H7 (cell line): ENCODE results near the gene KRT76. TPM values are rescaled to one million over a fixed set of nuclear protein-coding genes. Genes with fewer than 3 reads are reported as not detected.
"Not testable (repeated sequence)": the region's sequence is repeated elsewhere in the genome, so short reads cannot be mapped to it uniquely, and the experiment has no call there.

Source experiments
- DNase-seq: peaks from one replicate; pipeline ENCODE4 v3.0.0; 2012
- H3K27me3 ChIP-seq: 2 replicates; pipeline ENCODE4 v1.6.0; 2011; ENCODE audit warnings: mild to moderate bottlenecking, low read length; ENCODE audit not compliant: control insufficient read depth, insufficient read depth
- H3K36me3 ChIP-seq: replicated peaks from 2 replicates; pipeline ENCODE4 v1.5.1; 2011; ENCODE audit warnings: low read length; ENCODE audit not compliant: control insufficient read depth, insufficient read depth
- H3K4me3 ChIP-seq: 2 replicates; pipeline ENCODE4 v1.5.1; 2011; ENCODE audit warnings: low read depth, mild to moderate bottlenecking, control low read depth, low read length, moderate library complexity; ENCODE audit not compliant: insufficient read depth
- total RNA-seq: library from RNA; depleted of rRNA; stranded (reverse); fragments of >200 nt; shearing (Covaris generic); gene quantifications from 2 replicates; pipeline ENCODE4 v1.2.3, GENCODE V29; 2014

Gene KRT76
- total RNA-seq, 1 experiment from 2014 or later: not detected

DNA sequence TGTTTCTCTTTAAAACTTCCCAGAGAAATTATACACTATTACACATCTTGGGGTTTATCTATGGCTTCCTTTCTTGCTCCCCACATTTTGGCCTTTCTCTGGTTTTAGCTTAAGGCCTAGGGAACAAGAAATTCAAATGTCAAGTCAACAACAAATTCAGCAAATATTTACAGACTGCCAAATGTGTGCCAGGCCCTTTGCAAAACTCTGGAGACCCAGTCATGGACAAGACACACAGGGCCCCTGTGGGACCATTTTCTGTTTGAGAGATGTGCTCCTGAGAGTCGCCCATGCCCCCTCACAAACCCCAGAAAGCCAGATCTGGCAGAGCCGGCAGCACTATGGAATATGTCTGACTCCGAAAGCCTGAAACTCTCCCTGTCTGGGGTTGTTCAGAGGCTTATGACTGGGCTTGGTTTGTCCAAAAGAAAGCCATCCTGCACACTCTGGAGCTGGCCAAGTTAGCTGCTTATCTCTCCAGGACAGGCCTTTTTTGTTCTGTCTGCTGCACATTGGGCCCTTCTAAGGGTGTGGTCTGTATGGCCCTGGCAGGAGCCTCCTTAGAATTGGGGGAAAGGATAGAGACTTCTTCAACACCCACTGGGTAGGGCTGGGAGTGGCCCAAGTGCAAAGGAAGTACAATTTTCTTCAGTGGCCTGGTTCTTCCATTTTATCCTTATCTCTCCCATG is 19.8 kb upstream of the KRT76 start:
- Histone ChIP-seq H3K36me3 (no peaks in the 10 kb centered on the region), H3K4me3 (no peak overlapping the region)
- no peak for DNase-seq

DNA sequence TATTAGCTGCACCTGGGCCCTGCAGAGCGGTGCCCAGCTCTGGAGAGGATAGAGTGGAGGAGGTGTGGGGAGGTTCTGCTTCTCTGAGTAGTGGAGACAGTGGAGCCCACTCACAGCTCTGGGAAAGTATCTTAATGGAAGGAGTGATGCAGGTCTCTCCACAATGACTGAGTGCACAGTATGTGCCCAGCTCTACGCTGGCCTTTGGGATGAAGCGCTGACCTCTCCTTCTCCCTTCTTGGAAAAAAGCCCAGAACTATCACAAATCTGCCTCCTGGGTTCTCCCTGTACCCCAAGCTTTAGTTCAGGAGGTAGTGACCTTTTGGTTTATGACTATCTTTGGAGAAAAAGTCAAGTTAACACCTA is 19.3 kb upstream of the KRT76 start:
- Histone ChIP-seq H3K4me3 (no peak overlapping the region), H3K36me3 (no peaks in the 10 kb centered on the region), H3K27me3 (no peaks in the 10 kb centered on the region)
- no peak for DNase-seq

More for the DNA sequence above, 19.8 kb upstream of the KRT76 start:
- no peaks in the 10 kb centered on the region for H3K27me3 ChIP-seq

DNA sequence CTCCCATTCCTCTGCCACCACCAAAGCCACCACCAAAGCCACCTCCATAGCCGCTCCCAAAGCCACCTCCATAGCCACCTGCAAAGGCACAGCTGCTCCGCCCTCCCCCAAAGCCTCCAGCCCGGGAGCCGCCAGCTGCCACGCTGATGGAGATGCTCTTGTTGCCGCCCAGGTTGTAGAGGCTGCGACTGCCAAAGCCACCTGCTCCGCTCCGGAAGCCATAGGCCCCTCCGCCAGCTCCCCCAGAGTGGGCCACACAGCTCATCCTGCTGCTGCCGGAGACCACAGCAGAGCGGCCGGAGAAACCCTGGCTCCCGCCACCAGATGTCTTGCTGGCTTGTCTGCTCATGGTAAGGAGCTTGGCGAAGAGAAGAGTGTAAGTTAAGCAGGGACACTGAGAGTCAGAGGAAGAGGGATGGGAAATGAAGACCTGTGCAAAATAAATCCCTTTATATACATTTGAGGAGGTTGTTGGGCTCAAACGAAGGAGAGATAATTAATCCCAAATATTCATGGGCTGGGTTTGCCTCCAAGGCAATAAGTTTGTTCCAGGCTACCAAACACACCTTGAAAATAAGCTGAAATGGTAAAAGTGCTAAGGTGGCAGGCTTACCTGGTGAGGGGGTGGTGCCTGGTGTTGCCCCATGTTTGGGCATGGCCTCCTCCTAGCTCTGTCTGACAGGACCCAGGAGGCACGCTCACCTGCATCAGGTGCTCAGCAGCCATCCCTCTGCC is 18.7 kb upstream of the KRT76 start, which contains the start of gene KRT3:
KRT3 (minus strand) TSS at position 424 of the 735 bp plus-strand sequence; CDS start at position 349, 75 bp downstream.
- DNase-seq: no peak
- no peaks in the 10 kb centered on the region for H3K36me3 ChIP-seq
- H3K4me3 ChIP-seq: no peak within 1 kb of the TSS
- H3K27me3 ChIP-seq: no peaks in the 10 kb centered on the region

DNA sequence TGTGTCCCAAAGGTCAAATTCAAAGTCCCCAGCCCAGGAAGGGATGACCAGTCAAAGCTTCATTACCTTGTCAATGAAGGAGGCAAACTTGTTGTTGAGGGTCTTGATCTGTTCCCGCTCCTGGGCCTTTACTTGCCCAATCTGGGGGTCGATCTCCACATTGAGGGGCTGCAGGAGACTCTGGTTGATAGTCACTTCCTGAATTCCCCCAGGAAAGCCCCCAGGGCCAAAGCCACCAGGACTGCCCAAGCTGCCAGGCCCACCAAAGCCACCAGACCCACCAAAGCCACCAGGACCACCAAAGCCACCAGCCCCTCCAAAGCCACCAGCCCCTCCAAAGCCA is 18.2 kb upstream of the KRT76 start:
- H3K36me3 ChIP-seq, DNase-seq, H3K27me3 ChIP-seq, H3K4me3 ChIP-seq: not testable (repeated sequence)

DNA sequence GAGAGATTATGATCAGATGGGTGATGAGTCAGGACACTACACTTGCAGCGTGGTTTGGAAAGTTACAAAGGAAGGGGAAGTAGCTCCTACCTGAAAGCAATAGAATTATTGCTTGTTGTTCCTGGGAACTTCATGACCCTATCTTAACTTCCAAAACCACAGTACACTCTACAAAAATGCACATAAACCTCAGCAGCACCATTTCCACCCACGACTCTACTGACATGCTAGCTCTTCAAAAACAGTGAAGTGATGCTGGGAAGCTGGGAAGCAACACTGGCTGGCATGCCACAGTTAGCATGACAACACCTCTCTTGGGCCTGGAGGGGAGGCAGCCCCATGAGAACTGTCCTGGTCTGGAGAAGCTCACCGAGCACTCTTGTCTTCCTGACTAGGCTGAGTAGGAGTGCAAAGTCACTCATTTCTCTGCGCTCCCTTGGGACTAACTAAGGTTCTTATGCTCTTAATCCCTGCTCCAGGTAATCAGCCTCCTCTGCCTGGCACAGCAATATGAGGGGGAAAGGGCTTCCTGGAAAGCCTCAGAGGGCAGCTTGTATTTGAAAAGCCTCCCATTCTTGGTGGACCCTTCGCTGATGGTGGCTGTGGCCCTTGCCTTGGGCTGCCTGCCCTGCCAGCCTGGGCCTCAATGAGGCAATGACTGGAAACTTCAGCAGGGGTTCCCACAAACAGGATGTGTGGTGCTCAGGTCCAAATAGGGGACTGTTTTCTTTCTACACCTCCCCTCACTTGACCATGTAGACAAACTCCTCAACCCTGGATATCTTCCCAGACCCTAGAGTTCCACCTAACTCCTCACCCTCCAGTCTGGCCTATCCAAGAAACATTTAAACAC is 17.6 kb upstream of the KRT76 start:
- no peak overlapping the region for H3K4me3 ChIP-seq
- H3K27me3 ChIP-seq: no peaks in the 10 kb centered on the region
- no peaks in the 10 kb centered on the region for H3K36me3 ChIP-seq
- DNase-seq: no peak

DNA sequence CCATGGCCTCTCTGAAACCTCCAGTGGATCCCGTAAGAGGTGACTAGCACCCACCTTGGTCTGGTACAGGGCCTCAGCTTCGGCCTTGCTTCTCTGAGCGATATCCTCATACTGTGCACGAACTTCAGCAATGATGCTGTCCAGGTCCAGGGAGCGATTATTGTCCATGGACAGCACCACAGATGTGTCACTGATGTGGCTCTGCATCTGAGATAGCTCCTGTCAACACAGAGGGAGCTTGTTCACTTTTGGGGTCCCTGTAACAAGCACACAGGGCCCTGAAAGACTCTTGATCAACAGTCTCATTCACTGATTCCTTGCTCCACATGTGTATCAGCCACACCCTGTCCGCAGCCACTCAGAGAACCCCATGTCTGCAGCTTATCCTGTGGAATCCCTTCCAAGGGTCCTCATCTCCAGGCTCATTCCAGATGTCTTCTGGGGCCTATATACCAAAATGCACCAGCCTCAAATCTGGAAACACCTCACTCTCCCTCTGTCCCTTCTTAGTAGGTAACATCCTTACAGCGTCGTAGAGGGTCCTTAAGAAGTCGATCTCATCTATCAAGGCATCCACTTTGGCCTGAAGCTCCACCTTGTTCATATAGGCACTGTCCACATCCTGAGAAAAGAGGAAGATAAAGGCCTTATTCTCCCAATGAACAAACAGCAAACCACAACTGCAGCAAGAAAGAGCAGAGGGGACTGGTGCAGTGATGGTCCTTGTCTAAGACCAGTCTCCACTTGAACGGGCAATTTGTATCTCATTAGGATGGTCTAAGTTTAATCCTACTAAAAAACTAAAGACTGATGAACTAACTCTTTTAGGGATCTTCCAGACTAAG is 15.3 kb upstream of the KRT76 start:
- no peaks in the 10 kb centered on the region for H3K36me3 ChIP-seq
- H3K27me3 ChIP-seq: no peaks in the 10 kb centered on the region
- DNase-seq: no peak
- no peak overlapping the region for H3K4me3 ChIP-seq

DNA sequence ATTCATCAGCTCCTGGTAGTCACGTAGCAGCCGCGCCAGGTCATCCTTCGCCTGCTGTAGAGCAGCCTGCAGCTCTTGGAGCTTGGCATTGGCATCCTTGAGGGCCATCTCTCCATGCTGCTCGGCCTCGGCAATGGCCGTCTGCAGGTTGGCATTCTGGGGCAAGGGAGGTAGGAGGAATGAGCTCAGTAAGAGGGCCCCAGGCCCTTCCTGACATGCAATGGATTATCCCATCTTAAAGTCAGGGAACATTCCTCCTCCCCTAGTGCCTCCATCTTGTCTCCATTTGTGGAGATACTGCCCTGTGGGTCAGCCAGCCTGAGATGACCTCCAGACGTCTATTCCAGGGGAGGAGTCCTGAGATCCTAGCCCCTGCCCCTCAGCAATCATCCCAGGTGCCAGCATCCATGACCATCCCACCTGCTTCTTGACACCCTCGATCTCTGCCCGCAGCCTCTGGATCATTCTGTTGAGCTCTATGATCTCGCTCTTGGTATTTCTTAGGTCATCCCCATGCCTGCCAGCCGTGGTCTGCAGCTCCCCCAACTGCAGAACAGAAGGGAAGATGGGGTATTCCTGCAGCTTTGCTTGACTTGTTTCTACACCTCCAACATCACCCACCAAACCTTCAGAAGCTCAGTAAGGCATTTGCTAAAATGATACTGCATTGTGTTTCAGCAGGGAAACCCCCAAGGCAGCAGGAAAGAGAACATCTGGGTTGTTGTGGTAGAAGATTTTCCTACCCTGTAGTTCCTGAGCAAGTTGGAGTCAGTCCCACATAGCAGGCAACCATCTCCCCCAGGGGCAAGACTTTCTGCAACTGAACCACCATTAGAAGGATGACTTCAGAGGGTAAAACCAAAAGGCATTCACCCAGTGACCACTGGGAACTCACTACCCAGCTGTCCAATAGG is 14.4 kb upstream of the KRT76 start:
- DNase-seq: no peak
- Histone ChIP-seq H3K27me3 (no peaks in the 10 kb centered on the region), H3K4me3 (no peak overlapping the region)

DNA sequence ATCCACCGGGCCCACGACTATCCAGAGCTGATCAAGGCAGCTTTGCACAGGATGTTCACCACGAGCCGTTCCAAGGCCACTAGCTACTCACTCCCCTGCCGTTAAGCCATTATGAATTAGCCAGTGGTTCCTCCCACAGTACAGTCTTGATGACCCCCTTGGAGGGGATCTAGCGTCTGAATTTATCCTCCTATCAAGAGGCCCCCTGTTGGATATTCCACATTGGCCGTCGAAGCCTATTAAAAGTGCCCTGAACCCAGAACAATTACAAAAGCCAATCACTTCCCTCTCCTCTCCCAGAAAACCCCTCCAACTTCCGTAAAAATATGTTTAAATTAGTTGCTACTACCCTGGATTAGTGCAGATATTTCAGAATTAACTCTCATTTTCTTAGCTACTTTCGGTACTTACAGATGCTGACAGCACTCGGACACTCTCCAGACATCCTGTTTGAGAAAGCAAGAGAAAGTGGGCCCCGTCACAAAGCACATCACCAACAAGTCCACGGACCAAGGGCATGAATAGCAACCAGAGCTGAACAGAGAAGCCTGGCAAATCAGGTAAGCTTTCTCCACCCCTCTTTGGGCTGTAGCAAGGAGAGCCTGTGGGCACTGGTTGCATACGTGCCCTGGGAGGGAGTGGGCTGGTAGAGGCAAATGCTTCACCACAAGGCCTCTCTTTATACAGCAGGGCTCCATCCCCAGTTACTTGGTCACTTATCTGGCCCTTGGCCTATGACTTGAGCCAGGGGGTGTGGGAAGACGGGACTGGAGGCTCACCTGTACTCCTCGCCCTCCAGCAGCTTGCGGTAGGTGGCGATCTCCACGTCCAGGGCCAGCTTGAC is 13.5 kb upstream of the KRT76 start:
- no peak overlapping the region for H3K4me3 ChIP-seq
- no peaks in the 10 kb centered on the region for H3K36me3 ChIP-seq
- H3K27me3 ChIP-seq: no peaks in the 10 kb centered on the region
- DNase-seq: peak; percentile 46

More for the DNA sequence above, 14.4 kb upstream of the KRT76 start:
- H3K36me3 ChIP-seq: no peaks in the 10 kb centered on the region

DNA sequence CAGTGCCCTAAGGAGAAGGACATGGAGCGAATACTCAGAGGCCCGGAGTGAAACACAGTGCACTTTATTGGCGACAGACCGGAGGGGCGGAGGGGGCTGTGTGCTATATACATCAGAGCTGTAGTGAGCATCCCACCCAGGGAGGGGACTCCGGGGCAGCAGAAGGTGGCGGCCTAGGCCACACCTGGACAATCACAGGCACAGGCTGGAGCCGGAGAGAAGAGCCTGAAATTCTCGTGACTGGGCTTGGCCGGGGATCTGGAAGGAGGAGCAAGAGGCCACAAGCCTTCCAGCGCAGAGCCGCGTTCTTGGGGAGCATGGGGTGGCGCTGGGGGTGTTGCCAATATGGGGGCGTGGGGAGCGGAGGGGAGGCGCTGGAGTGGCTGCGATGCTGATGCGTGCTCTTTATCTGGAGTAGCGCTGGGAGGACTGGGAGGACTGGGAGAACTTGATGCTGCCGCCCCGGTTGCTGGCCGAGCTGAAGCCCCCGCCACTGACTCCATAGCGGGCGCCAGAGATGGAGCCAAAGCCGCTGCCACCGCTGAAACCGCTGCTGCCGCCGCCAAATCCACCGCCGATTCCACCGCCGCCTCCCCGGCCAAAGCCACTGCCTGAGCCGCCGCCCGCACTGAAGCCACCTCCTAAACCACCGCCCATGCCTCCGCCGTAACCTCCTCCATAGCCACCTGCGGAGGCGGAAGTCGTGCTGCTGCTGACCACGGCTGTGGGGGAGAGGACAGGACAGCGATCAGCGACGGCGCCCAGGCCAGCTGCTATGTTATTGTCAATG is 12.7 kb upstream of the KRT76 start:
- H3K27me3 ChIP-seq: no peaks in the 10 kb centered on the region
- DNase-seq: peak; percentile 64
- H3K4me3 ChIP-seq: no peak overlapping the region
- H3K36me3 ChIP-seq: no peaks in the 10 kb centered on the region

DNA sequence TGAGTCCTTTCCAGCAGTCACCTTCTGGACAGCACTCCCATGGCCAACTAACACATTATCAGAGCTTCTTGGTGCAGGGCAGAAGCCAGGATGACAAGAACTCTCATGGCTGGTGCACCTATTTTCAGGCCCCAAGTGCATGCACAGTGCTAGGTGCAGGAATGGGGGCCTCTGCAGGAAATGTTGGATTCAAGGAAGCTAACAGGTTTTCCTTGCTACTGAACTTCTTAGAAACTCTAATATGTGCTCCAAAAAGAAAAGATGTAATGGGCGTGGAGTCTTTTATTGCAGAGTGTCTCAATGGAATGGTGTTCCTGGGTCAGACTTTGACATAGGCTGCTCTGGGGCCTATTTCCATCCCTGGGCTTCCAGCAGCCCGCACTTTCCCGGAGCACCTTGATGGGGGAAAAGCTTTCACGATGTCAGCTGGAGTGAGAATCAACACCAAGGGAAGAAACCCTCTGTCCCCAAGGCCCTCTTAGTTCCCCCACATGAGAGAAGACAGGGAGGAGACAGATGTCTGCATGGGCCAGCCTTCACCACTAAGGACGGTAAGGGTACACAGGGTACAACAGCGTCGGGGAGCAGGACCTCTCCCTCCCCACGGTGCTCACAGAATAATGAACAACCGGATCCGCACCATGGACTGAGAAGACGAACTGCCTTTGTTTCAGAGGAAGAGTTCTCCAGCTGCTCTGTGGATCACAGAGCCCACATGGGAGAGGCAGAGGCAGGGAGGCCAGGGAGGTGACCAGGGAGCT is 11.9 kb upstream of the KRT76 start:
- no peaks in the 10 kb centered on the region for H3K27me3 ChIP-seq
- no peak for DNase-seq

DNA sequence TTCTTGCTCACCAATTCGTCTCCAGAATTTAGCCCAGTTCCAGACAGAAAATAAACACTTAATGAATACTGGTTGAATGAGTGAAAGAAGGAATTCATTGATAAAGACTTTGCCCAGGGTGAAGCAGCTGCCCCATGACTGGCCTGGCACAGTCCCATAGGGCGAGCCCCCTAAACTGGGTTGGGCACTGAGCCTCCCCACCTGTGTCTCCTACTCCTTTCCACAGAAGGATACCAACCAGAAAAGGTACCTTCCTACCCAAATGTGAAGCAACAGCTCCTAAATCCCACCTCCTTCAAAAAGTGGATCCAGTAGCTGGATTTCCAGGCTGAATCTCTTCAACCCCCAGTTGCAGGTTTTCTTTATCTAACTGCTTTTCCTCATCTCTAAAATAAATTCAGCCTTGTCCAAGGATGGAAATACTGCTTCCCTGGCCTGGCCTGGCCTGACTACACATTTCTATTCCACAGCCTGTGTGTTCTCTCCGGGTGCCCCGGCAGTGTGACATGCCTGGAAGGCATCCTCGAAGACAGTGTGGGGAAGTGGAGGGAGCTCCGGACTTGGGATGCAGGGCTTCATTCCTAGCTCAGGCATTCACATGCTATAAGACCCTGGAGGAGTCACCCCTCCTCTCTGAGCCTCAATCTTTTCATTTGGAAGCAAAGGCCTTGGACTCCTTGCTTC is 11.2 kb upstream of the KRT76 start:
- DNase-seq: no peak
- Histone ChIP-seq H3K4me3 (no peak overlapping the region), H3K36me3 (no peaks in the 10 kb centered on the region), H3K27me3 (no peaks in the 10 kb centered on the region)

More for the DNA sequence above, 11.9 kb upstream of the KRT76 start:
- H3K4me3 ChIP-seq: no peak overlapping the region
- H3K36me3 ChIP-seq: no peaks in the 10 kb centered on the region
